Neural crest cell (in vitro differentiated cells): ENCODE measurements around the gene TFPI2. TPM values are rescaled to one million over a fixed set of nuclear protein-coding genes. Genes with fewer than 3 reads are reported as not detected.
A peak's percentile ranks its signal among the peaks of the same experiment; 100 is the strongest.
"Not testable (repeated sequence)": the region's sequence is repeated elsewhere in the genome, so short reads cannot be mapped to it uniquely, and the experiment has no call there.

Experiments
- DNase-seq: peaks from one replicate; pipeline ENCODE4 v3.0.0; 2021; ENCODE audit warnings: low read depth, mixed read lengths, low spot score
- H3K27ac Mint-ChIP-seq: one replicate; pipeline ENCODE4 v1.8.0; 2021; ENCODE audit warnings: mild to moderate bottlenecking, mixed read lengths; ENCODE audit not compliant: unreplicated experiment
- H3K27me3 Mint-ChIP-seq: 2 replicates; pipeline ENCODE4 v1.8.0; 2021; ENCODE audit warnings: low read depth, mild to moderate bottlenecking, mixed read lengths
- H3K36me3 Mint-ChIP-seq: 2 replicates; pipeline ENCODE4 v1.8.0; 2021; ENCODE audit warnings: low read depth, mild to moderate bottlenecking, mixed read lengths
- H3K4me1 Mint-ChIP-seq: 2 replicates; pipeline ENCODE4 v1.8.0; 2021; ENCODE audit warnings: mixed read lengths
- H3K4me3 Mint-ChIP-seq: one replicate; pipeline ENCODE4 v1.8.0; 2021; ENCODE audit warnings: mild to moderate bottlenecking, mixed read lengths
- H3K9me3 Mint-ChIP-seq: 2 replicates; pipeline ENCODE4 v1.8.0; 2021; ENCODE audit warnings: mixed read lengths
- total RNA-seq: library from RNA; stranded (reverse); gene quantifications from 2 replicates; pipeline ENCODE4 v1.2.1, GENCODE V29; 2021
- TF ChIP-seq, protein P1 (sequence below): fragments of 200-600 bp; sonication (generic); conservative IDR thresholded peaks from 2 replicates; pipeline ENCODE4 v1.5.0; 2021; ENCODE audit warnings: antibody characterized with exemption, mild to moderate bottlenecking

TFPI2 gene
- total RNA-seq, 1 donor from 2014 or later, result 0.84 TPM

DNA sequence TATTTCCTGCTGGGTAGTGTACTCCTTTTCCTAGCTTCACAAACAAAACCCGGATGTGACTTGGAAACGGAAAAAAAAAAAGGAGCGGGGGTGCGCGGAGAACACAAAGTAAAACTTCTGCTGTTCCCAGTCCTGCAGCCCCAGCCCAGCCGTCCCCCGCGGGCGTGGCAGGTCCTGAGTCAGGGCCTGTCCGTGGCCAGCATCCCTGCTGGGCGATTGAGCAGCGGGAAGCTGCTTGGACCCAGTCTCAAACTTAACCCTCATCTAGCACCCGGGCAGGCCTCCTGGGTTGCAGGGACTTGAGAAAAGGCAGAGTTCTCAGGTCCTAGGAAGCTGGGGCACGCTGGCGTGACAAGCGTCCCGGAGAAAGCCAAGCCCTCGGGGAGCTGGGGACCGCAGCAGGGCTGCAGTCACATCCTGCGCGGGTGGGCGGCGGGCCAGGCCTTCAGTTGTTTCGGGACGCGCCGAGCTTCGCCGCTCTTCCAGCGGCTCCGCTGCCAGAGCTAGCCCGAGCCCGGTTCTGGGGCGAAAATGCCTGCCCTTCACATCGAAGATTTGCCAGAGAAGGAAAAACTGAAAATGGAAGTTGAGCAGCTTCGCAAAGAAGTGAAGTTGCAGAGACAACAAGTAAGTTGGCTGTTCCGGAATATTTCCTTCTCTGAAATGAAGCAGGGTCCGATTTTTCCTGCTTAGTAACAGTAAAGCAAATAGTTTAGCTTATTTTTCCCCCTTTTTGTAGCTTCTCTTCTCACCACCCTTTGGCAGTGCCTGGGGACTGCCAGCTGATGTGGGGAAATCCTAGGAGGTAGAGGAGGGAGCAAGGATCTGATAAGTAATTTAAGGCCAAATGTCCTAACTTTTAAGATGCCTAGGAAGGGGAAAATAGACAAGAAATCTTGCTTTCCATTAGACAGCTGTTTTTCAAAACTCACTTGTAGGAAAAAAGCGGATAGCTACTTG lies 31.3 kb upstream of the TFPI2 start, which contains the start of gene GNG11:
Gene GNG11, plus strand, starts transcription at position 129 of the 960 bp plus-strand sequence. Its CDS starts 403 bp downstream, at position 532.
- Mint-ChIP-seq H3K4me3 (peak within 1 kb of the TSS; percentile 93), H3K27me3 (no peaks in the 10 kb centered on the region), H3K36me3 (no peaks in the 10 kb centered on the region), H3K9me3 (no peaks in the 10 kb centered on the region), H3K27ac (peak within 1 kb of the TSS; percentile 98), H3K4me1 (peaks cover 32% of the 10 kb centered on the region)
- TF ChIP-seq, protein P1, sequence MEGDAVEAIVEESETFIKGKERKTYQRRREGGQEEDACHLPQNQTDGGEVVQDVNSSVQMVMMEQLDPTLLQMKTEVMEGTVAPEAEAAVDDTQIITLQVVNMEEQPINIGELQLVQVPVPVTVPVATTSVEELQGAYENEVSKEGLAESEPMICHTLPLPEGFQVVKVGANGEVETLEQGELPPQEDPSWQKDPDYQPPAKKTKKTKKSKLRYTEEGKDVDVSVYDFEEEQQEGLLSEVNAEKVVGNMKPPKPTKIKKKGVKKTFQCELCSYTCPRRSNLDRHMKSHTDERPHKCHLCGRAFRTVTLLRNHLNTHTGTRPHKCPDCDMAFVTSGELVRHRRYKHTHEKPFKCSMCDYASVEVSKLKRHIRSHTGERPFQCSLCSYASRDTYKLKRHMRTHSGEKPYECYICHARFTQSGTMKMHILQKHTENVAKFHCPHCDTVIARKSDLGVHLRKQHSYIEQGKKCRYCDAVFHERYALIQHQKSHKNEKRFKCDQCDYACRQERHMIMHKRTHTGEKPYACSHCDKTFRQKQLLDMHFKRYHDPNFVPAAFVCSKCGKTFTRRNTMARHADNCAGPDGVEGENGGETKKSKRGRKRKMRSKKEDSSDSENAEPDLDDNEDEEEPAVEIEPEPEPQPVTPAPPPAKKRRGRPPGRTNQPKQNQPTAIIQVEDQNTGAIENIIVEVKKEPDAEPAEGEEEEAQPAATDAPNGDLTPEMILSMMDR, result no peak
- DNase-seq, result peak; percentile 62

DNA sequence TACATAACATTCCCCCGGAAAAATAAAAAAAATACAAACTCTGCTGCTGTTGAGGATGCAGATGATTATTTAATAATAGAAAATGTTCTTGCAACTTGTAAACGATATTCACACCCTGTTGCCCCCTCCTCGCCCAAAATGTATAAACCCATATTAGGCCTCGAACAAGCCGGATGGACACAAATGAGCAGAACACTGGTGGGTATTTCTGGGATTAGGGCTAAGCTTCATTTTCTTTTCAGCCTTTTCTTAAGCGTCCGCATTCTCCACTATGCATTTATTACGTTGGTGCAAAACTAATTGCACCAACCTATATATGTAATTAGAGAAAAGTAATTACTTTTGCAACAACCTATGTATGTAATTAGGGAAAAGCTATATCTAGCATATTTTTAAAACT lies 30.6 kb upstream of the TFPI2 start:
- H3K9me3 Mint-ChIP-seq, result no peaks in the 10 kb centered on the region
- peaks cover 32% of the 10 kb centered on the region for H3K4me1 Mint-ChIP-seq
- peak overlapping the region; percentile 93 for H3K4me3 Mint-ChIP-seq
- H3K27me3 Mint-ChIP-seq, result no peaks in the 10 kb centered on the region
- H3K27ac Mint-ChIP-seq, result no peak overlapping the region
- TF ChIP-seq, protein P1, result no peak
- H3K36me3 Mint-ChIP-seq, result no peaks in the 10 kb centered on the region
- no peak for DNase-seq

DNA sequence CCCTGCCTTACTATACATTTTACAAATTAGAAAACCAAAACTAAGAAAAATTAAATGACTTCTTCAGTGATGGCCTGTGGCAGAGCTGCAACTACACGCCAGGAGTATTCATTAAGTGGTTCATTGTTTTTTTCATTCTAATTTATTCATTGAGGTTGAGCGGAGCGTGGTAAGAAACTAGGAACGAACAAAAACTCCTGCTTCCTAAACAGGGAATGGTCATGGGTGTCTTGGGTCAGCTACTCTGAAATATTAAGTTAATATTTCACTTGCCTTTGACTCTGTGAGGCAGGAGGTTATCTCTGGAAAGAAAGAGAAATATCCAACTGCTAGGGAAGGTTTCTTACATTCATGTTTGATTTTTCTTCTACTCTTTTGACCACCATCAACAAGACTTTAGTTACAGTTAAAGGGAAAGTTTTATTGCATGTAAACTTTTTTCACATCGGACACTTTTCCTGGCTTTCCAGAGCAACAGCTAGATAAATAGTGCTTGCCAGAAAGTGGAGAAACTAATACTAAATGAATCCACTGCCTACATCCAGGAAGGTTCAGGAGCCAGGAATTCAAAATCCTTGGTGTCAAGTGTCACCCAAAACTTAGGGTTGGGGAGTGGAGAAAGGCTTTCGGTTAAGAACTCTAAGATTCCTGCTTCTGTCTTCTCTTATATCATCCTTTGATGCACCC lies 30.1 kb upstream of the TFPI2 start:
- Mint-ChIP-seq H3K4me3 (peak overlapping the region; percentile 93), H3K27me3 (no peaks in the 10 kb centered on the region), H3K36me3 (no peaks in the 10 kb centered on the region), H3K27ac (no peak overlapping the region), H3K9me3 (no peaks in the 10 kb centered on the region), H3K4me1 (peaks cover 32% of the 10 kb centered on the region)
- DNase-seq, result no peak
- TF ChIP-seq, protein P1, result no peak

DNA sequence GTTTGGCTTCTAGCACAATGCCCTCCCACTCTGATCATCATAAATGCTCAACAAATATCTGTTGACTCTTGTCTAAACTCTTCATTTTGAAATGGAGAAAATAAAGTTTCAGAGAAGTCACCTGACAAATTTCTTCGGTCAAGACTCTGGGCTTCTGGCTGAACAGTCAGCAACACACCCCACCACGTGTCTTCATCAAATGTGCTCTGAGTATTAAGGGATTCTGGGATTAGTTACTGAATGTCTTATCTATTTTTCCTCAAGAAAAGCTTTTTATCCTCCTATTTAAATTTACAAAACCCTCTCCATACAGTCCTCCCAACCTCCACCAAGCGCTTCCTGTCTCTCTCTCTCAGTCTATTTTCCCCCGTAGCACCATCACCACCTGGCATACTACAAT lies 25.8 kb upstream of the TFPI2 start:
- not testable (repeated sequence) for H3K36me3 Mint-ChIP-seq, H3K27ac Mint-ChIP-seq, DNase-seq, H3K9me3 Mint-ChIP-seq, H3K27me3 Mint-ChIP-seq, H3K4me3 Mint-ChIP-seq
- H3K4me1 Mint-ChIP-seq, result peaks cover 12% of the 10 kb centered on the region

DNA sequence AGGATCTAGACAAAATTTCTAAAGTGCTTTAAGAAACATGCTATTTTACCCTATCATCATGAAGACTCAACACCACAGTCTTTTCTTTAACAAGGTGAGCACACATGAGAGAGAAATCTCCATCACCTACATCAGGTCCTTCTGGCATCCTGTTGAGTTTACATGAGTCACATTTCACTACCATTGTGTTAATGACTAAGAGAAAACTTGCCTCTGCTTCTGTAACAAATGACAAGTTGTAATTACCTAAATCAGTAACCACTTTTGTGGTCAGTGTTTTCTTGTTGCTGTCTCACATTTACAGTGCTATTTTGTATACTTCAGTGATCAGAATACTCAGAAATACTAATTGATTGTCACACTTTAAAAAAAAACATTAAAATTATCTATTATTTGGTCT lies 25.3 kb upstream of the TFPI2 start:
- H3K4me1 Mint-ChIP-seq, H3K27me3 Mint-ChIP-seq, DNase-seq, H3K27ac Mint-ChIP-seq, H3K36me3 Mint-ChIP-seq, H3K9me3 Mint-ChIP-seq, H3K4me3 Mint-ChIP-seq: not testable (repeated sequence)

DNA sequence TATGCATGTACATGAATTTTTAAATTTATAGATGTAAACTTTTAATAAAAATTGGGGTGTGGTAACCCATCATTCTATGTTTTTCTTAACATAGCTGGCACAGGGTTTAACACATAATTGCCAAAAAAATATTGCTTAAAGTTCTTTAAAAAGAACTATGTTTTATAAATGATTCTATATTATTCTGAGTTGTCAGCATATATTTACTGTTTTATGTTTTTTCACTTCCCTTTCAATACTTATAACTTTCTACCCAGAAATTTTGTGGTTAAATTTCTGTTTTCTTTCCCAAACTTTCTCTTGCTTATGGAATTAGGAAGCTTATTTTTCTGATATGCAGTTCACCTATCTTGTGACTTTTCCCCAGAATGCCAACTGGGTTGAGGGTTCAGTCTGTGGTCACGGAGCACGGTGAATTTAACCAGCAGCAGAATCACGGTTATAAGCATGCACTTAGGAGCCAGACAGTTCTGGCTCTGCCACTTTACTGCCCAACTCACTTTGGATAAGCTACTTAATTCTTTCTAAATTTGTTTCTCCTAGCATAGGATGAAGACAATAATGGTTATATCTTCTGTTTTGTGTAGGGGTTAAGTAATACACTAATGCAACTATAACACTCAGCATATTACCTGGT lies 24.8 kb upstream of the TFPI2 start:
- not testable (repeated sequence) for H3K36me3 Mint-ChIP-seq, H3K4me1 Mint-ChIP-seq, H3K27ac Mint-ChIP-seq, H3K4me3 Mint-ChIP-seq, H3K27me3 Mint-ChIP-seq, H3K9me3 Mint-ChIP-seq, DNase-seq
